Keratinocyte (primary cell): ENCODE measurements around the gene MIDN. TPM values are rescaled to one million over a fixed set of nuclear protein-coding genes. Genes with fewer than 3 reads are reported as not detected.

Source experiments
- DNase-seq: peaks from one replicate; pipeline ENCODE4 v3.0.0-alpha.2; 2011; ENCODE audit warnings: low read depth, missing footprints, low spot score
- FAIRE-seq: peaks from 2 replicates; lab custom pipeline; 2011; peaks lifted over from hg19 to GRCh38; lab: Jason Lieb, UNC
- H2AFZ ChIP-seq: 2 replicates; pipeline ENCODE4 v1.6.0; 2012; ENCODE audit warnings: low read length, control low read depth, inconsistent platforms; ENCODE audit not compliant: control insufficient read depth
- H3K27ac ChIP-seq: 2 replicates; pipeline ENCODE4 v1.5.1; 2011; ENCODE audit warnings: low read length; ENCODE audit not compliant: control insufficient read depth, insufficient read depth
- H3K27me3 ChIP-seq: 3 replicates; pipeline ENCODE4 v1.6.0; 2011; ENCODE audit warnings: low read length; ENCODE audit not compliant: control insufficient read depth, insufficient read depth; ENCODE audit errors: extremely low read depth
- H3K36me3 ChIP-seq, 2 experiments: 2 replicates in 1 of 2; 3 replicates in 1 of 2; pipeline ENCODE4 v1.5.1; 2011; ENCODE audit warnings: low read length in 2 of 2, mild to moderate bottlenecking in 1 of 2; ENCODE audit not compliant: control insufficient read depth in 2 of 2, insufficient read depth in 2 of 2; ENCODE audit errors: extremely low read depth in 1 of 2
- H3K4me1 ChIP-seq: 3 replicates; pipeline ENCODE4 v1.5.1; 2011; ENCODE audit warnings: low read length; ENCODE audit not compliant: control insufficient read depth, insufficient read depth; ENCODE audit errors: extremely low read depth
- H3K4me2 ChIP-seq: 3 replicates; pipeline ENCODE4 v1.6.0; 2011; ENCODE audit warnings: low read depth, low read length; ENCODE audit not compliant: control insufficient read depth, insufficient read depth; ENCODE audit errors: extremely low read depth
- H3K4me3 ChIP-seq, 3 experiments: fragments of 200-600 bp in 1 of 3; sonication (generic) in 1 of 3; 2 replicates in 2 of 3; 3 replicates in 1 of 3; pipeline ENCODE4 v1.5.1; 2011 to 2016; ENCODE audit warnings: low read length in 3 of 3, mild to moderate bottlenecking in 3 of 3, control low read depth in 2 of 3, inconsistent platforms in 1 of 3, low read depth in 1 of 3, mixed read lengths in 1 of 3, mixed run types in 1 of 3, moderate library complexity in 1 of 3; ENCODE audit not compliant: control insufficient read depth in 2 of 3, insufficient read depth in 2 of 3; ENCODE audit errors: extremely low read depth in 1 of 3
- H3K79me2 ChIP-seq: 2 replicates; pipeline ENCODE4 v1.6.0; 2012; ENCODE audit warnings: low read length; ENCODE audit not compliant: control insufficient read depth, insufficient read depth
- H3K9ac ChIP-seq: 3 replicates; pipeline ENCODE4 v1.6.0; 2011; ENCODE audit warnings: low read length; ENCODE audit not compliant: control insufficient read depth, insufficient read depth; ENCODE audit errors: extremely low read depth
- H3K9me1 ChIP-seq: 3 replicates; pipeline ENCODE4 v1.6.0; 2011; ENCODE audit warnings: low read length; ENCODE audit not compliant: control insufficient read depth, insufficient read depth; ENCODE audit errors: extremely low read depth
- H3K9me3 ChIP-seq: 2 replicates; pipeline ENCODE4 v1.5.1; 2012; ENCODE audit warnings: low read depth, low read length; ENCODE audit not compliant: control insufficient read depth
- H4K20me1 ChIP-seq: 3 replicates; pipeline ENCODE4 v1.6.0; 2011; ENCODE audit warnings: low read length; ENCODE audit not compliant: control insufficient read depth, insufficient read depth; ENCODE audit errors: extremely low read depth
- CTCF ChIP-seq, 3 experiments: IDR thresholded peaks in 1 of 3; conservative IDR thresholded peaks in 1 of 3; optimal IDR thresholded peaks in 1 of 3; 2 replicates in 2 of 3; 3 replicates in 1 of 3; pipeline versions ENCODE3 to v1.5.1; 2011; ENCODE audit warnings: low read length in 3 of 3, mild to moderate bottlenecking in 3 of 3, moderate library complexity in 2 of 3, control low read depth in 1 of 3, inconsistent platforms in 1 of 3; ENCODE audit not compliant: insufficient read depth in 2 of 3; ENCODE audit errors: extremely low read depth in 1 of 3
- EZH2 ChIP-seq: IDR thresholded peaks from one replicate; pipeline ENCODE4 v1.6.1; 2012; ENCODE audit warnings: inconsistent platforms, mild to moderate bottlenecking, low read length, moderate library complexity
- dilution Hi-C: fragments of 300-500 bp; cut with MboI; formaldehyde crosslinking; loops from one replicate; pipeline ENCODE4 v1.7.0; 2020; ENCODE audit warnings: low sequenced_read_pairs; ENCODE audit not compliant: extremely low pct_ligation_motif_present
- polyA plus RNA-seq, 5 experiments: library from polyadenylated mRNA; depleted of rRNA in 3 of 5; stranded (reverse) in 3 of 5; stranded (forward) in 1 of 5; unstranded in 1 of 5; fragments of >200 nt; gene quantifications; 1 replicate in 1 of 5; 2 replicates in 3 of 5; 3 replicates in 1 of 5; pipeline versions ENCODE4 v1.2.1 to v1.2.3, GENCODE V29; 2011 to 2012; ENCODE audit warnings: missing spikeins in 2 of 5, low read depth in 1 of 5, low replicate concordance in 1 of 5

The MIDN gene
- polyA plus RNA-seq, 1 donor (not counting 4 experiments of a cell fraction or from before 2014, with no cell fraction given): 4.7 TPM

- H3K36me3 ChIP-seq: peaks cover 9 to 18% of the 10 kb centered on the region in 2 experiments
- H3K79me2 ChIP-seq: no peaks in the 10 kb centered on the region
- H3K4me3 ChIP-seq: no peak overlapping the region
- dilution Hi-C loops: no loop called here
- peaks cover 15% of the 10 kb centered on the region for H3K4me1 ChIP-seq
- H3K9me1 ChIP-seq: no peaks in the 10 kb centered on the region
- no peak for FAIRE-seq
- no peak overlapping the region for H3K27ac ChIP-seq
- no peak overlapping the region for H3K9ac ChIP-seq
- H4K20me1 ChIP-seq: peaks cover 2% of the 10 kb centered on the region
- no peak for DNase-seq
- no peak overlapping the region for H3K4me2 ChIP-seq
- H3K9me3 ChIP-seq: no peaks in the 10 kb centered on the region
- H3K27me3 ChIP-seq: no peaks in the 10 kb centered on the region
- H2AFZ ChIP-seq: no peak overlapping the region
- TF ChIP-seq CTCF (optimal IDR thresholded peaks at IDR 0.05 in 1 of 3, IDR thresholded peaks at IDR 0.05 in 1 of 3, conservative IDR thresholded peaks at IDR 0.05 in 1 of 3; ENCODE audit: extremely low read depth in 1 of 3, insufficient read depth in 2 of 3, low read length in 3 of 3) (peak in 1 of 3 experiments; percentile 1), EZH2 (no peak)
These were observed 17.4 kb upstream of the MIDN start for GRCh38 chr19:1230783-1231489.

GRCh38 chr19:1231729-1232637 is 16.4 kb upstream of the MIDN start:
- DNase-seq: no peak
- Histone ChIP-seq H3K79me2 (no peaks in the 10 kb centered on the region), H2AFZ (no peak overlapping the region), H3K9ac (no peak overlapping the region), H3K36me3 (peaks cover 9 to 14% of the 10 kb centered on the region in 2 experiments), H3K4me2 (no peak overlapping the region), H3K9me1 (no peaks in the 10 kb centered on the region), H3K27me3 (no peaks in the 10 kb centered on the region), H3K4me1 (peaks cover 21% of the 10 kb centered on the region), H4K20me1 (peaks cover 2% of the 10 kb centered on the region), H3K9me3 (no peaks in the 10 kb centered on the region), H3K4me3 (no peak overlapping the region), H3K27ac (no peak overlapping the region)
- no peak for TF ChIP-seq CTCF (optimal IDR thresholded peaks at IDR 0.05 in 1 of 3, IDR thresholded peaks at IDR 0.05 in 1 of 3, conservative IDR thresholded peaks at IDR 0.05 in 1 of 3; ENCODE audit: extremely low read depth in 1 of 3, insufficient read depth in 2 of 3, low read length in 3 of 3)
- TF ChIP-seq EZH2: no peak
- dilution Hi-C loops: no loop called here
- no peak for FAIRE-seq
